Testis (tissue), 3 donors: ENCODE data around the gene CHCHD3. TPM values are rescaled to one million over a fixed set of nuclear protein-coding genes. Genes with fewer than 3 reads are reported as not detected.

Source experiments
- DNase-seq: peaks from one replicate; pipeline ENCODE4 v3.0.0-alpha.2; 2019
- H3K27ac ChIP-seq, 2 donors: fragments of 200-600 bp; sonication (generic); one replicate each; pipeline ENCODE4 v1.5.1; 2019
- H3K27me3 ChIP-seq: fragments of 200-600 bp; sonication (generic); one replicate; pipeline ENCODE4 v1.5.1; 2019
- H3K36me3 ChIP-seq: fragments of 200-600 bp; sonication (generic); one replicate; pipeline ENCODE4 v1.5.1; 2017; ENCODE audit warnings: low read depth; ENCODE audit errors: missing control alignments
- H3K4me1 ChIP-seq: fragments of 200-600 bp; sonication (generic); one replicate; pipeline ENCODE4 v1.5.1; 2019
- H3K4me3 ChIP-seq, 2 donors: fragments of 200-600 bp; sonication (generic); one replicate each; pipeline ENCODE4 v1.5.1; 2017 to 2019
- H3K9me3 ChIP-seq: fragments of 200-600 bp; sonication (generic); one replicate; pipeline ENCODE4 v1.5.1; 2017
- CTCF ChIP-seq, 3 experiments: fragments of 450-650 bp in 2 of 3; fragments of 200-600 bp in 1 of 3; sonication (generic) in 1 of 3; IDR thresholded peaks; one replicate each; pipeline ENCODE4 v1.5.1; 2016 to 2019; ENCODE audit warnings: antibody characterized with exemption in 3 of 3, mild to moderate bottlenecking in 2 of 3, moderate library complexity in 1 of 3
- POLR2A ChIP-seq: fragments of 450-650 bp; IDR thresholded peaks from one replicate; pipeline ENCODE4 v1.6.1; 2017; ENCODE audit warnings: antibody characterized with exemption, mild to moderate bottlenecking, moderate library complexity
- WGBS, 2 donors: methylation state at CpG; one replicate each; pipeline ENCODE4 v1.1.5; 2018; 5-methylcytosine and 5-hydroxymethylcytosine counted together
- intact Hi-C: fragments of 100-400 bp; cut with DNase I; formaldehyde crosslinking; loops from one replicate; pipeline ENCODE4 v1.15.1; 2023; ENCODE audit warnings: low total_unique reads
- polyA plus RNA-seq: library from polyadenylated mRNA; stranded (reverse); fragments of 350-450 nt; fragmentation: Illumina TruSeq; extraction: RNeasy Lipid Tissue Mini Kit (QIAGEN cat#74804); gene quantifications from one replicate; pipeline ENCODE4 v1.2.3, GENCODE V29; 2014; ENCODE audit warnings: low read depth, low replicate concordance; ENCODE audit not compliant: insufficient read depth
- total RNA-seq, 2 donors: library from RNA; depleted of rRNA; stranded (reverse); fragments of >200 nt; gene quantifications; one replicate each; pipeline ENCODE4 v1.2.3, GENCODE V29; 2016

The CHCHD3 gene
- total and polyA plus RNA-seq, 3 donors from 2014 or later: 44.0 to 53.0 (median 47.9) TPM

DNA sequence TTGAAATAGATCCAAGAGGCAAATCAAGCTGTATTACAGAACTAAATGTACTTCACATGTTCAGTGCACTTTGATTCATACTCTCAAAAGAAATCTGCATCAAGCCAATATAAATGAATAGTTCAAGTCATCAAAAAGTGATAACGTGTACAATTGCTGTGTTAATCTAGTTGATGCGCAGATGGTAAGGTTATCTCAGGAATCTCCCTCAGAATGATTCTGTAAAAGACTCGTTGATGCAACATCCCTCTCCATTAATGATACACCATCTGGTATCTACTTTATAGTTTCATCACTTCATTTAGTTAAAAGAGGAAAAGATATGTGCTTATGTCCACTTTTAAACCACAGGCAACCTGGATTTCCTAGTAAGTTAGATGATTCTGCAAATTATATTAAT is 200.6 kb downstream of the CHCHD3 start:
- H3K4me3 ChIP-seq: no peak overlapping the region
- H3K27me3 ChIP-seq: no peaks in the 10 kb centered on the region
- intact Hi-C loops: no loop called here
- no peaks in the 10 kb centered on the region for H3K9me3 ChIP-seq
- H3K27ac ChIP-seq: no peak overlapping the region
- DNase-seq: no peak
- no peak for TF ChIP-seq POLR2A
- TF ChIP-seq CTCF (IDR thresholded peaks at IDR 0.05): no peak
- no peaks in the 10 kb centered on the region for H3K36me3 ChIP-seq
- WGBS, 2 donors: 56 to 71% methylated on average over 3 of the region's 3 CpGs
- H3K4me1 ChIP-seq: no peaks in the 10 kb centered on the region

DNA sequence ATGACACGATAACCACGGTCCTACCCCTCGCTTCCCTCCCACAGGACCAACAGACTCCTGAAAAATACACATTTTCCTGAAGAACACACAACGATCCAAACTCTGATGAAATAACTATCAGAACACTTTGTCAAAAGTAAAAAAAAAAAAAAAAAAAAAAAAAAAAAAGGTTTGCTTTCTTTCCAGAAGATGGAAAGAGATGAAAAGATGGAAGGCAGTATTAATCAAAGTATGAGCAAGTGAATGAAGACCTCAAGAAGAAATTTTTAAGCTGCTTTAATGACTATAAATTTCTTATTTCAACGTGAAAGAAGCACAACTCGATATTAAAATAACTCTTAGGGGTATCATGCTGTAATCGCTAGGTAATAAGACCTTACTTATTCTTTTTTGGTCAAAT is 202.3 kb downstream of the CHCHD3 start:
- 97% methylated on average over 7 of the region's 7 CpGs for WGBS, 2 donors
- no peaks in the 10 kb centered on the region for H3K4me1 ChIP-seq
- H3K4me3 ChIP-seq: no peak overlapping the region
- no peak for DNase-seq
- no peaks in the 10 kb centered on the region for H3K36me3 ChIP-seq
- intact Hi-C loops: no loop called here
- no peaks in the 10 kb centered on the region for H3K9me3 ChIP-seq
- no peaks in the 10 kb centered on the region for H3K27me3 ChIP-seq
- H3K27ac ChIP-seq: no peak overlapping the region
- TF ChIP-seq POLR2A (no peak), CTCF (IDR thresholded peaks at IDR 0.05) (no peak)

GRCh38 chr7:132878204-132878919 is 203.5 kb downstream of the CHCHD3 start:
- Histone ChIP-seq H3K27me3 (no peaks in the 10 kb centered on the region), H3K4me1 (no peaks in the 10 kb centered on the region), H3K36me3 (no peaks in the 10 kb centered on the region), H3K27ac (no peak overlapping the region), H3K4me3 (no peak overlapping the region), H3K9me3 (no peaks in the 10 kb centered on the region)
- WGBS, 2 donors: 86 to 90% methylated on average over 1 of the region's 1 CpG
- intact Hi-C loops: no loop called here
- no peak for DNase-seq
- TF ChIP-seq POLR2A: no peak
- TF ChIP-seq CTCF (IDR thresholded peaks at IDR 0.05): no peak

GRCh38 chr7:132877573-132877972 is 204.3 kb downstream of the CHCHD3 start:
- Histone ChIP-seq H3K4me1 (no peaks in the 10 kb centered on the region), H3K36me3 (no peaks in the 10 kb centered on the region), H3K27ac (no peak overlapping the region), H3K4me3 (no peak overlapping the region), H3K27me3 (no peaks in the 10 kb centered on the region), H3K9me3 (no peaks in the 10 kb centered on the region)
- 86 to 100% methylated on average over 2 of the region's 2 CpGs for WGBS, 2 donors
- no peak for TF ChIP-seq CTCF (IDR thresholded peaks at IDR 0.05)
- DNase-seq: no peak
- intact Hi-C loops: no loop called here

DNA sequence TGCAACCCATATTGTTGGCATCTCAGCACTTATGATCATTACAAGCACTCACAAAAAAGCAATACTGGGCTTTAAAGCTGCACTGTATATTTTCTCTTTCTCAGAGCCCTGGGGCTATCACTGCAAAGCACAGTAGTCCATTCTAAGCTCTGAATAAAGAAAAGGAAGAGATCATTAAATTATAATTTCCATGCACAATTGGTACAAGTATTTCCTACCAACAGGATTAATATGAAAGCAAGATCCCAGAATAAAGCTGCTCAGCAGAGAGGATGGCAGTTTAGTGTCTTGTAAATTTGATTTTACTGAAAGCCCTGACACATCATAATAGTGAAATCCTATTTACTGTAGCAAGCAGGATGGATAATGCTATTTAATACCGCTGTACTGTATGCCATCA is 205.3 kb downstream of the CHCHD3 start:
- Histone ChIP-seq H3K36me3 (no peaks in the 10 kb centered on the region), H3K27me3 (no peaks in the 10 kb centered on the region), H3K4me1 (no peaks in the 10 kb centered on the region), H3K27ac (no peak overlapping the region), H3K4me3 (no peak overlapping the region), H3K9me3 (no peaks in the 10 kb centered on the region)
- intact Hi-C loops: no loop called here
- no peak for DNase-seq
- no peak for TF ChIP-seq CTCF (IDR thresholded peaks at IDR 0.05)
- TF ChIP-seq POLR2A: no peak
- 100% methylated on average over 1 of the region's 1 CpG for WGBS, 2 donors
